ENCODE results near the gene GALNT9. TPM values are rescaled to one million over a fixed set of nuclear protein-coding genes. Genes with fewer than 3 reads are reported as not detected.

GALNT9 gene
- polyA plus RNA-seq, 1 donor from 2014 or later: 13.5 TPM

DNA sequence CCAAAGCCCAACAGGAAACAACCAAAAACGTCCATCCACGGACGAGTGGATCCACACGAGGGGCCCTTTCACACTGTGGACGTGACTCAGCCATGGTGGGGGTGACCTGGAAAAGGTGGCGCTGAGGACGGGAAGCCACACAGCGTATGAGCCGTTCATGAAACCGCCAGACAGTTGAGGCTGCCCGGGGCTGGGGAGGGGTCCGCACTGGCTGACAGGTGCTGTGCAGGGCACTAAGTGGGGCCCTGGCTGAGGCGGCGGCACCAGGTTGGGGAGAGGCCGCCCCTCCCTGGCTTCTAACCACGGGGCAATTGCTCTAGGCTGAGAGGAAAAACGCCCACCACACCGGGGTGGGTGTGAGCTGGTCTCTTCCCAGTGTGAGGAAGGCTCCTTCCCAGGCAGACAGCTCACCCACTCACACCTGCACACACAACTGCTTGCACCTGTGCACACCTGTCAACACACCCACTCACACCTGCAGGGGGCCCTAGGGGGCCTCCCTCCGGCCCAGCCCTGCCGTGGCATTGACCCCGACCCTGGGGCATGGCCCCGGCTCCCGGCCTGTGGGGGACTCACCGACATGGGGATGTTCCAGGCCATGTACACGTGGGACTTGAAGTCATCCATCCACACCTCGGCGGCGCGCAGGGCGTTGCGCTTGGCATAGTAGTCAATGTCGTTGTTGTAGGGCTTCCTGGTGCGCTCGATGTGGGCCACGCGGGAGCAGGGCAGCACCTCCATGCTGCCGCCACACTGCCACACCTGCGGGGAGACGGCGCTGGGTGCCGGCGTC, 126.3 kb downstream of the GALNT9 start:
- H3K79me2 ChIP-seq (replicated peaks; ENCODE audit: insufficient read depth, low read length): no peaks in the 10 kb centered on the region
- H3F3A ChIP-seq (ENCODE audit: insufficient read depth, low read length, poor library complexity, severe bottlenecking): no peaks in the 10 kb centered on the region
- no peak overlapping the region for H3K4me2 ChIP-seq (ENCODE audit: low read length)
- H3K9me3 ChIP-seq (ENCODE audit: low read length): no peaks in the 10 kb centered on the region
- H3K9ac ChIP-seq (ENCODE audit: low read length): no peak overlapping the region
- no peaks in the 10 kb centered on the region for H3K36me3 ChIP-seq (ENCODE audit: insufficient read depth, low read length)
- TF ChIP-seq, protein P1, sequence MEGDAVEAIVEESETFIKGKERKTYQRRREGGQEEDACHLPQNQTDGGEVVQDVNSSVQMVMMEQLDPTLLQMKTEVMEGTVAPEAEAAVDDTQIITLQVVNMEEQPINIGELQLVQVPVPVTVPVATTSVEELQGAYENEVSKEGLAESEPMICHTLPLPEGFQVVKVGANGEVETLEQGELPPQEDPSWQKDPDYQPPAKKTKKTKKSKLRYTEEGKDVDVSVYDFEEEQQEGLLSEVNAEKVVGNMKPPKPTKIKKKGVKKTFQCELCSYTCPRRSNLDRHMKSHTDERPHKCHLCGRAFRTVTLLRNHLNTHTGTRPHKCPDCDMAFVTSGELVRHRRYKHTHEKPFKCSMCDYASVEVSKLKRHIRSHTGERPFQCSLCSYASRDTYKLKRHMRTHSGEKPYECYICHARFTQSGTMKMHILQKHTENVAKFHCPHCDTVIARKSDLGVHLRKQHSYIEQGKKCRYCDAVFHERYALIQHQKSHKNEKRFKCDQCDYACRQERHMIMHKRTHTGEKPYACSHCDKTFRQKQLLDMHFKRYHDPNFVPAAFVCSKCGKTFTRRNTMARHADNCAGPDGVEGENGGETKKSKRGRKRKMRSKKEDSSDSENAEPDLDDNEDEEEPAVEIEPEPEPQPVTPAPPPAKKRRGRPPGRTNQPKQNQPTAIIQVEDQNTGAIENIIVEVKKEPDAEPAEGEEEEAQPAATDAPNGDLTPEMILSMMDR (IDR thresholded peaks at IDR 0.05; ENCODE audit: poor library complexity, severe bottlenecking): no peak
- TF ChIP-seq POLR2AphosphoS5 (IDR thresholded peaks at IDR 0.05) (no peak), MXI1 (conservative IDR thresholded peaks at IDR 0.05; ENCODE audit: poor library complexity, severe bottlenecking) (no peak), SMC3 (conservative IDR thresholded peaks at IDR 0.05; ENCODE audit: poor library complexity) (no peak), EP300 (conservative IDR thresholded peaks at IDR 0.05; ENCODE audit: poor library complexity, severe bottlenecking) (no peak), EZH2 (IDR thresholded peaks at IDR 0.05; ENCODE audit: borderline replicate concordance, insufficient read depth, low read length, poor library complexity, severe bottlenecking) (no peak), TAF1 (IDR thresholded peaks at IDR 0.05; ENCODE audit: low read depth) (no peak), RAD21 (conservative IDR thresholded peaks at IDR 0.05) (no peak)
- TF ChIP-seq, protein P2, sequence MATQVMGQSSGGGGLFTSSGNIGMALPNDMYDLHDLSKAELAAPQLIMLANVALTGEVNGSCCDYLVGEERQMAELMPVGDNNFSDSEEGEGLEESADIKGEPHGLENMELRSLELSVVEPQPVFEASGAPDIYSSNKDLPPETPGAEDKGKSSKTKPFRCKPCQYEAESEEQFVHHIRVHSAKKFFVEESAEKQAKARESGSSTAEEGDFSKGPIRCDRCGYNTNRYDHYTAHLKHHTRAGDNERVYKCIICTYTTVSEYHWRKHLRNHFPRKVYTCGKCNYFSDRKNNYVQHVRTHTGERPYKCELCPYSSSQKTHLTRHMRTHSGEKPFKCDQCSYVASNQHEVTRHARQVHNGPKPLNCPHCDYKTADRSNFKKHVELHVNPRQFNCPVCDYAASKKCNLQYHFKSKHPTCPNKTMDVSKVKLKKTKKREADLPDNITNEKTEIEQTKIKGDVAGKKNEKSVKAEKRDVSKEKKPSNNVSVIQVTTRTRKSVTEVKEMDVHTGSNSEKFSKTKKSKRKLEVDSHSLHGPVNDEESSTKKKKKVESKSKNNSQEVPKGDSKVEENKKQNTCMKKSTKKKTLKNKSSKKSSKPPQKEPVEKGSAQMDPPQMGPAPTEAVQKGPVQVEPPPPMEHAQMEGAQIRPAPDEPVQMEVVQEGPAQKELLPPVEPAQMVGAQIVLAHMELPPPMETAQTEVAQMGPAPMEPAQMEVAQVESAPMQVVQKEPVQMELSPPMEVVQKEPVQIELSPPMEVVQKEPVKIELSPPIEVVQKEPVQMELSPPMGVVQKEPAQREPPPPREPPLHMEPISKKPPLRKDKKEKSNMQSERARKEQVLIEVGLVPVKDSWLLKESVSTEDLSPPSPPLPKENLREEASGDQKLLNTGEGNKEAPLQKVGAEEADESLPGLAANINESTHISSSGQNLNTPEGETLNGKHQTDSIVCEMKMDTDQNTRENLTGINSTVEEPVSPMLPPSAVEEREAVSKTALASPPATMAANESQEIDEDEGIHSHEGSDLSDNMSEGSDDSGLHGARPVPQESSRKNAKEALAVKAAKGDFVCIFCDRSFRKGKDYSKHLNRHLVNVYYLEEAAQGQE (IDR thresholded peaks at IDR 0.05; ENCODE audit: borderline replicate concordance): no peak
- H3K4me3 ChIP-seq (ENCODE audit: low read length): no peak overlapping the region
- H3K27me3 ChIP-seq (ENCODE audit: insufficient read depth, low read depth, low read length): no peaks in the 10 kb centered on the region
- no peak overlapping the region for H3K27ac ChIP-seq (ENCODE audit: low read length)
- no peak overlapping the region for H2AFZ ChIP-seq (ENCODE audit: low read depth, low read length)
- no peaks in the 10 kb centered on the region for H3K9me2 ChIP-seq (ENCODE audit: insufficient read depth, low read length)
- H4K20me1 ChIP-seq (ENCODE audit: insufficient read depth): no peaks in the 10 kb centered on the region

DNA sequence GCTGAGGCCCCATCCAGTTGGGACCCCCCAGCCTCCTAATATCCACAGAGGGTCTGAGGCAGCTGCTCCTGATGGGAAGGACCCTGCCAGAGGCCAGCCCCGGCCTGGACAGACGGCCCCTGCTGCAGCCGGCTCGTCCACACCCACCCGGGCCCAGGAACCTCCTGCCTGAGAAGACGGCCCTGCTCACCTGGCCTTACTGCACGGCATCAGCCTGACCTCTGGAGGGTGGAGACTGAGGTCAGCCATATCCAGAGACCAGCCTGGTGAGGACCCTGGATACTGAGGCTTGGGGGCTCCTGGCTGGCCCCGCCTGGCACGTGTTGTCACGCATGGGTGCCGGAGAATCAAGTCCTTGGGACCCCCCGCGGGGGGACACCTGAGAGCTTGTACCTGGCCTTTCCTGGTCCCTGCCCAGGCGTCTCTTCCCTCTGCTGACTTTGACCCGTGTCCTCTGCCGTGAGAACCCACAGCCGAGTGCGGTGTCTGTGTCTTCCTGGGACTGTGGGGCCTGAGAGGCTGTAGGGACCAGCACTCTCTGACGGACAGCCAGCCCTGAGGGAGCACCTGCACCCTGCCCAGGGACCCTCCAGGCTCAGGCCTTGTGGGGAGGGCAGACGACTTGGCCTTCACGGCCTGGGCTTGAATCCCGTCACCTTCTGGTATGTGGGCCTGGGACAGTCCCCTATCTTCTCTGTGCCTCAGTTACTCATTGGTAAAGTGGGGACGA, 127.8 kb downstream of the GALNT9 start:
- Histone ChIP-seq H3K27ac (ENCODE audit: low read length) (no peak overlapping the region), H3K79me2 (replicated peaks; ENCODE audit: insufficient read depth, low read length) (no peaks in the 10 kb centered on the region), H2AFZ (ENCODE audit: low read depth, low read length) (no peak overlapping the region), H3K4me3 (ENCODE audit: low read length) (no peak overlapping the region), H3K4me2 (ENCODE audit: low read length) (no peak overlapping the region), H3K9me3 (ENCODE audit: low read length) (no peaks in the 10 kb centered on the region), H3K9me2 (ENCODE audit: insufficient read depth, low read length) (no peaks in the 10 kb centered on the region), H3F3A (ENCODE audit: insufficient read depth, low read length, poor library complexity, severe bottlenecking) (no peaks in the 10 kb centered on the region), H3K9ac (ENCODE audit: low read length) (no peak overlapping the region), H3K27me3 (ENCODE audit: insufficient read depth, low read depth, low read length) (no peaks in the 10 kb centered on the region), H3K36me3 (ENCODE audit: insufficient read depth, low read length) (no peaks in the 10 kb centered on the region), H4K20me1 (ENCODE audit: insufficient read depth) (no peaks in the 10 kb centered on the region)
- TF ChIP-seq RAD21 (conservative IDR thresholded peaks at IDR 0.05): no peak
- no peak for TF ChIP-seq SMC3 (conservative IDR thresholded peaks at IDR 0.05; ENCODE audit: poor library complexity)
- TF ChIP-seq, protein P1 (IDR thresholded peaks at IDR 0.05; ENCODE audit: poor library complexity, severe bottlenecking): no peak
- no peak for TF ChIP-seq EP300 (conservative IDR thresholded peaks at IDR 0.05; ENCODE audit: poor library complexity, severe bottlenecking)
- no peak for TF ChIP-seq MXI1 (conservative IDR thresholded peaks at IDR 0.05; ENCODE audit: poor library complexity, severe bottlenecking)
- no peak for TF ChIP-seq TAF1 (IDR thresholded peaks at IDR 0.05; ENCODE audit: low read depth)
- TF ChIP-seq, protein P2 (IDR thresholded peaks at IDR 0.05; ENCODE audit: borderline replicate concordance): no peak
- TF ChIP-seq POLR2AphosphoS5 (IDR thresholded peaks at IDR 0.05): no peak
- TF ChIP-seq EZH2 (IDR thresholded peaks at IDR 0.05; ENCODE audit: borderline replicate concordance, insufficient read depth, low read length, poor library complexity, severe bottlenecking): no peak
